OCI-LY1 (cell line): Measurements from ENCODE around the gene NAV2.

Experiments
- CTCF ChIP-seq: fragments of 200-600 bp; sonication (generic), shearing (Covaris generic); IDR thresholded peaks from 2 replicates; pipeline ENCODE4 v1.5.1; 2017; ENCODE audit warnings: mild to moderate bottlenecking, antibody characterized with exemption, low read length, moderate library complexity, mixed read lengths
- EZH2 ChIP-seq: fragments of 200-600 bp; sonication (generic), shearing (Covaris generic); IDR thresholded peaks from 2 replicates; pipeline ENCODE4 v1.8.0; 2017; ENCODE audit warnings: borderline replicate concordance, mixed run types, mild to moderate bottlenecking, antibody characterized with exemption, low read length, moderate library complexity, mixed read lengths

- no peak for TF ChIP-seq EZH2
- TF ChIP-seq CTCF: no peak
Measured at GRCh38 chr11:20066783-20067156, 354.1 kb downstream of the NAV2 start.
